IMR-90 (cell line): ENCODE results near the gene DHRSX. TPM values are rescaled to one million over a fixed set of nuclear protein-coding genes. Genes with fewer than 3 reads are reported as not detected.

ENCODE experiments used
- ATAC-seq: fragments of 200-7000 bp; cut with Tn5 transposase; 2 replicates; pipeline ENCODE4 v1.9.1; 2020; ENCODE audit warnings: low read depth, mild to moderate bottlenecking, moderate library complexity
- BruUV-seq: library from RNA; stranded (reverse); fragments of 400-500 nt; replicated peaks from 2 replicates; lab custom pipeline; 2021; lab: Mats Ljungman, UMichigan
- CTCF ChIA-PET: fragments of 300-600 bp; formaldehyde crosslinking; extraction: SDS; loops from one replicate; lab custom pipeline; 2021; ENCODE audit warnings: antibody characterized with exemption; lab: Yijun Ruan, JAX
- POLR2A ChIA-PET: fragments of 300-600 bp; sonication (Branson Sonifier 250); formaldehyde crosslinking; loops from one replicate; lab custom pipeline; 2022; ENCODE audit warnings: antibody characterized with exemption; ENCODE audit not compliant: unreplicated experiment; lab: Charles Lee
- DNase-seq: peaks from one replicate; pipeline ENCODE4 v3.0.0; 2013
- H2AFZ ChIP-seq: replicated peaks from 2 replicates; pipeline ENCODE3; 2013; ENCODE audit warnings: low read length, mild to moderate bottlenecking; ENCODE audit not compliant: poor library complexity
- H2AK5ac ChIP-seq: 2 replicates; pipeline ENCODE4 v1.6.1; 2013; ENCODE audit warnings: low read depth, low read length, inconsistent platforms
- H2AK9ac ChIP-seq: replicated peaks from 2 replicates; pipeline ENCODE3; 2013; ENCODE audit warnings: mild to moderate bottlenecking, low read depth, low read length, moderate library complexity; ENCODE audit not compliant: poor library complexity
- H2BK120ac ChIP-seq: 2 replicates; pipeline ENCODE4 v1.6.1; 2013; ENCODE audit warnings: low read depth, low read length, inconsistent platforms
- H2BK15ac ChIP-seq: 3 replicates; pipeline ENCODE4 v1.6.1; 2013; ENCODE audit warnings: low read depth, low read length, inconsistent platforms
- H2BK20ac ChIP-seq: 2 replicates; pipeline ENCODE4 v1.6.1; 2013; ENCODE audit warnings: low read depth, mild to moderate bottlenecking, inconsistent platforms, low read length, moderate library complexity
- H2BK5ac ChIP-seq: 2 replicates; pipeline ENCODE4 v1.6.1; 2013; ENCODE audit warnings: mild to moderate bottlenecking, low read depth, low read length, inconsistent platforms; ENCODE audit not compliant: poor library complexity, severe bottlenecking
- H3K14ac ChIP-seq: replicated peaks from 2 replicates; pipeline ENCODE4 v1.6.1; 2013; ENCODE audit warnings: low read depth, low read length, inconsistent platforms
- H3K18ac ChIP-seq: 2 replicates; pipeline ENCODE4 v1.6.1; 2013; ENCODE audit warnings: low read depth, low read length, control low read depth
- H3K23ac ChIP-seq: 2 replicates; pipeline ENCODE4 v1.6.1; 2013; ENCODE audit warnings: low read depth, low read length, inconsistent platforms
- H3K27ac ChIP-seq: 2 replicates; pipeline ENCODE4 v1.5.1; 2013; ENCODE audit warnings: mild to moderate bottlenecking, control low read depth, low read length; ENCODE audit not compliant: insufficient read depth
- H3K27me3 ChIP-seq: 2 replicates; pipeline ENCODE4 v1.6.1; 2013; ENCODE audit warnings: low read length; ENCODE audit not compliant: control insufficient read depth, insufficient read depth
- H3K36me3 ChIP-seq: 2 replicates; pipeline ENCODE4 v1.6.1; 2013; ENCODE audit warnings: low read length, mixed read lengths; ENCODE audit not compliant: control insufficient read depth, insufficient read depth
- H3K4ac ChIP-seq: 2 replicates; pipeline ENCODE4 v1.6.1; 2013; ENCODE audit warnings: low read depth, low read length, inconsistent platforms
- H3K4me1 ChIP-seq: 2 replicates; pipeline ENCODE4 v1.6.1; 2013; ENCODE audit warnings: low read length, mixed read lengths; ENCODE audit not compliant: control insufficient read depth, insufficient read depth
- H3K4me2 ChIP-seq: 2 replicates; pipeline ENCODE4 v1.6.1; 2013; ENCODE audit warnings: low read depth, mild to moderate bottlenecking, control low read depth, low read length, moderate library complexity
- H3K4me3 ChIP-seq: 2 replicates; pipeline ENCODE4 v1.5.1; 2013; ENCODE audit warnings: low read depth, mild to moderate bottlenecking, control low read depth, low read length, moderate library complexity; ENCODE audit not compliant: insufficient read depth
- H3K56ac ChIP-seq: 2 replicates; pipeline ENCODE4 v1.6.1; 2013; ENCODE audit warnings: low read length, inconsistent platforms; ENCODE audit not compliant: insufficient read depth; ENCODE audit errors: extremely low read depth
- H3K79me1 ChIP-seq, 2 experiments: 2 replicates each; pipeline ENCODE4 v1.6.1; 2013; ENCODE audit warnings: low read length in 2 of 2, inconsistent platforms in 1 of 2, low read depth in 1 of 2
- H3K9ac ChIP-seq: 2 replicates; pipeline ENCODE4 v1.6.1; 2013; ENCODE audit warnings: low read depth, low read length, control low read depth
- H3K9me1 ChIP-seq: 2 replicates; pipeline ENCODE4 v1.6.1; 2013; ENCODE audit warnings: low read length, inconsistent platforms; ENCODE audit not compliant: insufficient read depth
- H3K9me3 ChIP-seq: 2 replicates; pipeline ENCODE4 v1.6.1; 2013; ENCODE audit warnings: low read length; ENCODE audit not compliant: control insufficient read depth, insufficient read depth
- H4K20me1 ChIP-seq: 2 replicates; pipeline ENCODE4 v1.6.1; 2013; ENCODE audit warnings: low read length, inconsistent platforms; ENCODE audit not compliant: insufficient read depth
- H4K5ac ChIP-seq: 2 replicates; pipeline ENCODE4 v1.6.1; 2013; ENCODE audit warnings: mild to moderate bottlenecking, low read depth, low read length, control low read depth
- H4K8ac ChIP-seq, 2 experiments: 2 replicates each; pipeline ENCODE4 v1.6.1; 2013; ENCODE audit warnings: low read depth in 2 of 2, low read length in 2 of 2, control low read depth in 1 of 2, inconsistent platforms in 1 of 2
- H4K91ac ChIP-seq: 2 replicates; pipeline ENCODE4 v1.6.1; 2013; ENCODE audit warnings: low read depth, low read length, inconsistent platforms; ENCODE audit not compliant: insufficient read depth
- POLR2A ChIP-seq: IDR thresholded peaks from 2 replicates; pipeline ENCODE4 v1.6.1; 2012; ENCODE audit warnings: mild to moderate bottlenecking, low read depth, low read length
- dilution Hi-C: fragments of 300-500 bp; cut with HindIII; formaldehyde crosslinking; loops from one replicate; pipeline ENCODE4 v1.14.3; 2018; ENCODE audit warnings: low sequenced_read_pairs; ENCODE audit not compliant: unreplicated experiment
- in situ Hi-C: fragments of 300-500 bp; cut with MboI; formaldehyde crosslinking; loops from 3 replicates; pipeline ENCODE4 v1.14.3; 2019; ENCODE audit warnings: low sequenced_read_pairs, inconsistent platforms, mixed read lengths
- intact Hi-C: fragments of 100-400 bp; cut with micrococcal nuclease; formaldehyde crosslinking; loops from 2 replicates; pipeline ENCODE4 v1.10.0; 2022
- polyA plus RNA-seq, 3 experiments: library from polyadenylated mRNA; depleted of rRNA; stranded (reverse); fragments of >200 nt; gene quantifications; 2 replicates each; pipeline ENCODE4 v1.2.3, GENCODE V29; 2012; ENCODE audit warnings: low replicate concordance in 1 of 3
- total RNA-seq: library from RNA; depleted of rRNA; stranded (reverse); fragments of >200 nt; gene quantifications from 2 replicates; pipeline ENCODE4 v1.2.3, GENCODE V29; 2012
- TF ChIP-seq, protein P1 (sequence below): fragments of 150-350 bp; IDR thresholded peaks from 2 replicates; pipeline ENCODE4 v1.6.1; 2016; ENCODE audit warnings: low read depth, mild to moderate bottlenecking, low read length, moderate library complexity, borderline replicate concordance

Gene DHRSX
- total and polyA plus RNA-seq, 2 of the 4 experiments (the other 2 are of a cell fraction) = 26.2 to 38.0 TPM

- BruUV-seq = no TSS peak
- no peaks in the 10 kb centered on the region for H3K27me3 ChIP-seq
- H3K4me1 ChIP-seq = no peaks in the 10 kb centered on the region
- H3K4ac ChIP-seq = no peak overlapping the region
- H3K27ac ChIP-seq = no peak overlapping the region
- ATAC-seq = no peak
- POLR2A ChIA-PET = no interaction called here
- H3K9ac ChIP-seq = no peak overlapping the region
- no peak overlapping the region for H2AK5ac ChIP-seq
- no peak overlapping the region for H2BK20ac ChIP-seq
- 0 out of 2 replicates have a peak, but pooled peaks cover 4% of the 10 kb centered on the region for H4K20me1 ChIP-seq
- no peak overlapping the region for H3K56ac ChIP-seq
- no peak overlapping the region for H3K18ac ChIP-seq
- CTCF ChIA-PET = no interaction called here
- no peak for TF ChIP-seq POLR2A
- TF ChIP-seq, protein P1, sequence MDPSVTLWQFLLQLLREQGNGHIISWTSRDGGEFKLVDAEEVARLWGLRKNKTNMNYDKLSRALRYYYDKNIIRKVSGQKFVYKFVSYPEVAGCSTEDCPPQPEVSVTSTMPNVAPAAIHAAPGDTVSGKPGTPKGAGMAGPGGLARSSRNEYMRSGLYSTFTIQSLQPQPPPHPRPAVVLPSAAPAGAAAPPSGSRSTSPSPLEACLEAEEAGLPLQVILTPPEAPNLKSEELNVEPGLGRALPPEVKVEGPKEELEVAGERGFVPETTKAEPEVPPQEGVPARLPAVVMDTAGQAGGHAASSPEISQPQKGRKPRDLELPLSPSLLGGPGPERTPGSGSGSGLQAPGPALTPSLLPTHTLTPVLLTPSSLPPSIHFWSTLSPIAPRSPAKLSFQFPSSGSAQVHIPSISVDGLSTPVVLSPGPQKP = no peak
- H2BK15ac ChIP-seq = no peak overlapping the region
- in situ Hi-C loops (no loop called here), dilution Hi-C loops (no loop called here), intact Hi-C loops (no loop called here)
- peaks cover 3 to 8% of the 10 kb centered on the region in 2 experiments; a peak in 3 of 4 replicates for H3K79me1 ChIP-seq
- H3K14ac ChIP-seq = no peak overlapping the region
- H2AK9ac ChIP-seq = no peak overlapping the region
- no peak overlapping the region for H3K4me2 ChIP-seq
- H3K9me3 ChIP-seq = no peaks in the 10 kb centered on the region
- no peak overlapping the region for H4K5ac ChIP-seq
- H3K23ac ChIP-seq = no peak overlapping the region
- no peaks in the 10 kb centered on the region for H3K9me1 ChIP-seq
- peaks cover 16% of the 10 kb centered on the region for H3K36me3 ChIP-seq
- no peak overlapping the region for H4K91ac ChIP-seq
- H2AFZ ChIP-seq = no peak overlapping the region
- no peak overlapping the region for H2BK5ac ChIP-seq
- no peak for DNase-seq
- H2BK120ac ChIP-seq = no peak overlapping the region
- no peak overlapping the region for H4K8ac ChIP-seq
- no peak overlapping the region for H3K4me3 ChIP-seq
These were observed 74.4 kb downstream of the DHRSX start for GRCh38 chrX:2426289-2426882.
